ENCODE measurements around the gene IL11RA. TPM values are rescaled to one million over a fixed set of nuclear protein-coding genes. Genes with fewer than 3 reads are reported as not detected.

IL11RA gene
- total and polyA plus RNA-seq, 9 of the 15 experiments (the other 6 are each of a cell fraction or from before 2014, with no cell fraction given) = 0.11 to 5.8 (median 2.8) TPM

- TF ChIP-seq, protein P1, sequence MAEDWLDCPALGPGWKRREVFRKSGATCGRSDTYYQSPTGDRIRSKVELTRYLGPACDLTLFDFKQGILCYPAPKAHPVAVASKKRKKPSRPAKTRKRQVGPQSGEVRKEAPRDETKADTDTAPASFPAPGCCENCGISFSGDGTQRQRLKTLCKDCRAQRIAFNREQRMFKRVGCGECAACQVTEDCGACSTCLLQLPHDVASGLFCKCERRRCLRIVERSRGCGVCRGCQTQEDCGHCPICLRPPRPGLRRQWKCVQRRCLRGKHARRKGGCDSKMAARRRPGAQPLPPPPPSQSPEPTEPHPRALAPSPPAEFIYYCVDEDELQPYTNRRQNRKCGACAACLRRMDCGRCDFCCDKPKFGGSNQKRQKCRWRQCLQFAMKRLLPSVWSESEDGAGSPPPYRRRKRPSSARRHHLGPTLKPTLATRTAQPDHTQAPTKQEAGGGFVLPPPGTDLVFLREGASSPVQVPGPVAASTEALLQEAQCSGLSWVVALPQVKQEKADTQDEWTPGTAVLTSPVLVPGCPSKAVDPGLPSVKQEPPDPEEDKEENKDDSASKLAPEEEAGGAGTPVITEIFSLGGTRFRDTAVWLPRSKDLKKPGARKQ (CRISPR knock-in tag; IDR thresholded peaks at IDR 0.05) = no peak
- TF ChIP-seq SMARCE1 (IDR thresholded peaks at IDR 0.05) = peak; percentile 48; the same call in 1 of the 2 replicates
- TF ChIP-seq CXXC5 (CRISPR knock-in tag; IDR thresholded peaks at IDR 0.05) = no peak
- peak; percentile 29; the same call in 1 of the 2 replicates for TF ChIP-seq SMC3 (conservative IDR thresholded peaks at IDR 0.05; ENCODE audit: insufficient read depth, low read depth, low read length)
- no peak for TF ChIP-seq ATF7 (IDR thresholded peaks at IDR 0.05)
- TF ChIP-seq FIP1L1 (IDR thresholded peaks at IDR 0.05; ENCODE audit: low read depth, low read length, poor library complexity, severe bottlenecking) = no peak
- peak; percentile 54; the same call in 1 of the 2 replicates for TF ChIP-seq CREM (IDR thresholded peaks at IDR 0.05; ENCODE audit: low read depth)
- no peak for TF ChIP-seq BACH1 (tag; IDR thresholded peaks at IDR 0.05)
- 0 out of 2 replicates have a peak, but pooled peaks have one; percentile 30 for TF ChIP-seq ETV5 (CRISPR knock-in tag; IDR thresholded peaks at IDR 0.05; ENCODE audit: low read depth)
- 0 out of 2 replicates have a peak, but pooled peaks have one; percentile 45 for TF ChIP-seq SMARCC2 (IDR thresholded peaks at IDR 0.05; ENCODE audit: low read depth)
- TF ChIP-seq TAL1 (IDR thresholded peaks at IDR 0.05) = no peak
- TF ChIP-seq CEBPB (tag; IDR thresholded peaks at IDR 0.05) = no peak
- no peak for TF ChIP-seq SUPT5H (IDR thresholded peaks at IDR 0.05)
- no peak for TF ChIP-seq E4F1 (CRISPR knock-in tag; IDR thresholded peaks at IDR 0.05; ENCODE audit: borderline replicate concordance)
- TF ChIP-seq, protein P2, sequence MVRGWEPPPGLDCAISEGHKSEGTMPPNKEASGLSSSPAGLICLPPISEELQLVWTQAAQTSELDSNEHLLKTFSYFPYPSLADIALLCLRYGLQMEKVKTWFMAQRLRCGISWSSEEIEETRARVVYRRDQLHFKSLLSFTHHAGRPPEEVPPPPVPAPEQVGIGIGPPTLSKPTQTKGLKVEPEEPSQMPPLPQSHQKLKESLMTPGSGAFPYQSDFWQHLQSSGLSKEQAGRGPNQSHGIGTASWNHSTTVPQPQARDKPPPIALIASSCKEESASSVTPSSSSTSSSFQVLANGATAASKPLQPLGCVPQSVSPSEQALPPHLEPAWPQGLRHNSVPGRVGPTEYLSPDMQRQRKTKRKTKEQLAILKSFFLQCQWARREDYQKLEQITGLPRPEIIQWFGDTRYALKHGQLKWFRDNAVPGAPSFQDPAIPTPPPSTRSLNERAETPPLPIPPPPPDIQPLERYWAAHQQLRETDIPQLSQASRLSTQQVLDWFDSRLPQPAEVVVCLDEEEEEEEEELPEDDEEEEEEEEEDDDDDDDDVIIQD (CRISPR knock-in tag; IDR thresholded peaks at IDR 0.05) = no peak
- no peak for TF ChIP-seq CCAR2 (IDR thresholded peaks at IDR 0.05; ENCODE audit: low read depth, low read length)
- TF ChIP-seq ZNF263 (CRISPR knock-in tag; IDR thresholded peaks at IDR 0.05; ENCODE audit: borderline replicate concordance) = peak; percentile 11; the same call in 1 of the 2 replicates
- peak; percentile 60; the same call in 1 of the 2 replicates for TF ChIP-seq XRCC5 (IDR thresholded peaks at IDR 0.05; ENCODE audit: low read depth, low read length)
- TF ChIP-seq RBM25 (IDR thresholded peaks at IDR 0.05; ENCODE audit: low read depth, low read length, severe bottlenecking) = no peak
- 0 out of 2 replicates have a peak, but pooled peaks have one; percentile 15 for TF ChIP-seq SOX6 (IDR thresholded peaks at IDR 0.05)
- TF ChIP-seq SMARCA4 (IDR thresholded peaks at IDR 0.05) = peak; percentile 47
- TF ChIP-seq ELF4 (CRISPR knock-in tag; IDR thresholded peaks at IDR 0.05) = no peak
- TF ChIP-seq SRF (CRISPR knock-in tag; IDR thresholded peaks at IDR 0.05) = peak in 1 of 2 experiments; percentile 68; a peak in 1 of 4 replicates
Observed at GRCh38 chr9:34664281-34665066, 12.5 kb downstream of the IL11RA start (continued).
